Endothelial cell of umbilical vein (primary cell): ENCODE results near the gene DCAF11.

Experiments used
- EZH2 ChIP-seq: IDR thresholded peaks from 2 replicates; pipeline ENCODE4 v1.6.1; 2012; ENCODE audit warnings: borderline replicate concordance, low read depth, mild to moderate bottlenecking, moderate library complexity, low read length, inconsistent platforms; ENCODE audit not compliant: severe bottlenecking
- JUN ChIP-seq: IDR thresholded peaks from 2 replicates; pipeline ENCODE4 v1.6.1; 2011; ENCODE audit warnings: borderline replicate concordance, low read depth; ENCODE audit not compliant: insufficient read length, insufficient read depth
- MYC ChIP-seq: IDR thresholded peaks from one replicate; pipeline ENCODE4 v1.6.1; 2011; ENCODE audit warnings: mild to moderate bottlenecking, low read depth, low read length
- TF ChIP-seq, protein P1 (sequence below), 2 donors: IDR thresholded peaks; 1 replicate in 1 of 2; 2 replicates in 1 of 2; pipeline ENCODE4 v1.5.1; 2011; ENCODE audit warnings: low read length in 2 of 2, mild to moderate bottlenecking in 2 of 2, moderate library complexity in 2 of 2, control low read depth in 1 of 2, inconsistent platforms in 1 of 2, low read depth in 1 of 2; ENCODE audit not compliant: insufficient read depth in 1 of 2; ENCODE audit errors: extremely low read depth in 1 of 2

DNA sequence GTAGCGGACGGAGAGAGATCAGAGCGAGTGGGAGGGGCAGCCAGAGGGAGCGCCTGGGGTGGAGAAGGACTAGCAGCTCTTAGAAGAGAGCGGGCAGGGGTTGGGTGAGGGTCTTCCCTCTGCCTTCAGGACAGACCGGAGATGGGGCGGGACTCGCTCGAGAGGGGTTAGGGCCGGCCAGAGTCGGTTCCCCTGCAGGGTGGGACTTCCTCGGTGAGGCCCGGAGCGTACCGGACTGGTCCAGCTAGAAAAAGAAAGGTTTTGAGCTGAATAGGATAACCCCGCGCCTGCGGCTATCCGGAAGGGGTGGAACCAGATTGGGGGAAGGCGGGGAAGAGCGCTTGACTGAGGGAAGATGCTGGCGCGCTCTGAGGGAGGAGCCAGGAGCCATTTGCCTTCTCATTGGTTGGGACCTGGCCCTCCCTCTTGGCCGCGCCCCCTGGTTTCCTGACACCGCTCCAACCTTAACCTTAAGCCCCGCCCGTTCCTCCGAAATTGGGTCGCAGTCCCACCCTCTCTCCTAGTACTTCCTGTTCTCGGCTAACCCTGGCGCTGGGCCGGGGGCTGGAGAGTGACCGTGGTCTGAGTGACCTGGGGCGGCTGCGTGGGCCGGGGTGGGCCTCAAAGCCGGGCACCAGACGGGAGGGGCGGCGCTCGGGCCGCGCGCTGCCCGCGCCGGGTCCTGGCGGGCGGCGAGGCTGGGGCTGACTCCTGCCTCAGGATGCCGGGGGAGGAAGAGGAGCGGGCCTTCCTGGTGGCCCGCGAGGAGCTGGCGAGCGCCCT is 32.6 kb downstream of the DCAF11 start, which contains the start of gene RNF31:
- no peak for TF ChIP-seq MYC
- TF ChIP-seq, protein P1, sequence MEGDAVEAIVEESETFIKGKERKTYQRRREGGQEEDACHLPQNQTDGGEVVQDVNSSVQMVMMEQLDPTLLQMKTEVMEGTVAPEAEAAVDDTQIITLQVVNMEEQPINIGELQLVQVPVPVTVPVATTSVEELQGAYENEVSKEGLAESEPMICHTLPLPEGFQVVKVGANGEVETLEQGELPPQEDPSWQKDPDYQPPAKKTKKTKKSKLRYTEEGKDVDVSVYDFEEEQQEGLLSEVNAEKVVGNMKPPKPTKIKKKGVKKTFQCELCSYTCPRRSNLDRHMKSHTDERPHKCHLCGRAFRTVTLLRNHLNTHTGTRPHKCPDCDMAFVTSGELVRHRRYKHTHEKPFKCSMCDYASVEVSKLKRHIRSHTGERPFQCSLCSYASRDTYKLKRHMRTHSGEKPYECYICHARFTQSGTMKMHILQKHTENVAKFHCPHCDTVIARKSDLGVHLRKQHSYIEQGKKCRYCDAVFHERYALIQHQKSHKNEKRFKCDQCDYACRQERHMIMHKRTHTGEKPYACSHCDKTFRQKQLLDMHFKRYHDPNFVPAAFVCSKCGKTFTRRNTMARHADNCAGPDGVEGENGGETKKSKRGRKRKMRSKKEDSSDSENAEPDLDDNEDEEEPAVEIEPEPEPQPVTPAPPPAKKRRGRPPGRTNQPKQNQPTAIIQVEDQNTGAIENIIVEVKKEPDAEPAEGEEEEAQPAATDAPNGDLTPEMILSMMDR (IDR thresholded peaks at IDR 0.05; ENCODE audit: extremely low read depth in 1 of 2, insufficient read depth in 1 of 2, low read depth in 1 of 2, low read length in 2 of 2): no peak
- no peak for TF ChIP-seq EZH2
- TF ChIP-seq JUN: no peak
